ENCODE data around the gene JAK1.
"Not testable (repeated sequence)": the region's sequence is repeated elsewhere in the genome, so short reads cannot be mapped to it uniquely, and the experiment has no call there.

- not testable (repeated sequence) for TF ChIP-seq CTCF, EP300, POLR2A (IDR thresholded peaks at IDR 0.05)
Measured at GRCh38 chr1:64998425-64998948, 32.1 kb upstream of the JAK1 start.

Data from upper lobe of left lung (tissue), 4 donors.